GM12892 (cell line): ENCODE results near the gene LRP8.

Experiments used
- DNase-seq: peaks from one replicate; pipeline ENCODE4 v3.0.0; 2011; ENCODE audit not compliant: insufficient read length
- FAIRE-seq: peaks from 2 replicates; lab custom pipeline; 2011; peaks lifted over from hg19 to GRCh38; lab: Jason Lieb, UNC
- POLR2A ChIP-seq: IDR thresholded peaks from 2 replicates; pipeline ENCODE4 v1.6.1; 2011; ENCODE audit warnings: low read depth, low read length, control low read depth
- POLR2AphosphoS5 ChIP-seq: IDR thresholded peaks from 2 replicates; pipeline ENCODE4 v1.6.1; 2011; ENCODE audit warnings: low read depth, low read length, control low read depth
- TAF1 ChIP-seq: IDR thresholded peaks from 2 replicates; pipeline ENCODE4 v1.6.1; 2011; ENCODE audit warnings: low read depth, mild to moderate bottlenecking, control low read depth, low read length, borderline replicate concordance

LRP8 gene

GRCh38 chr1:53343831-53344668 is 16.2 kb upstream of the LRP8 start:
- FAIRE-seq (no peak), DNase-seq (no peak)
- no peak for TF ChIP-seq POLR2AphosphoS5
- TF ChIP-seq TAF1, result no peak
- no peak for TF ChIP-seq POLR2A

- TF ChIP-seq TAF1, result no peak
- no peak for TF ChIP-seq POLR2AphosphoS5
- no peak for TF ChIP-seq POLR2A
- FAIRE-seq, result no peak
- no peak for DNase-seq
These were observed 15.0 kb upstream of the LRP8 start for GRCh38 chr1:53342735-53343470.

GRCh38 chr1:53341961-53342707 is 14.3 kb upstream of the LRP8 start:
- FAIRE-seq (no peak), DNase-seq (no peak)

GRCh38 chr1:53341521-53341895 is 13.6 kb upstream of the LRP8 start:
- DNase-seq (no peak), FAIRE-seq (no peak)
- TF ChIP-seq POLR2A, result no peak
- no peak for TF ChIP-seq TAF1
- TF ChIP-seq POLR2AphosphoS5, result no peak

More at GRCh38 chr1:53341961-53342707, 14.3 kb upstream of the LRP8 start:
- TF ChIP-seq TAF1 (no peak), POLR2AphosphoS5 (no peak), POLR2A (no peak)

- FAIRE-seq (no peak), DNase-seq (no peak)
- no peak for TF ChIP-seq POLR2A
- TF ChIP-seq POLR2AphosphoS5, result no peak
- TF ChIP-seq TAF1, result no peak
These were observed 13.0 kb upstream of the LRP8 start for GRCh38 chr1:53340660-53341520.

- DNase-seq (no peak), FAIRE-seq (no peak)
- TF ChIP-seq POLR2AphosphoS5 (no peak), POLR2A (no peak), TAF1 (no peak)
These were observed 12.1 kb upstream of the LRP8 start for GRCh38 chr1:53339736-53340635.

- no peak for FAIRE-seq
- no peak for TF ChIP-seq POLR2AphosphoS5
- TF ChIP-seq TAF1, result no peak
These were observed 10.6 kb upstream of the LRP8 start for GRCh38 chr1:53338423-53338822.

GRCh38 chr1:53337499-53337898 is 9.6 kb upstream of the LRP8 start:
- TF ChIP-seq POLR2A (no peak), POLR2AphosphoS5 (no peak), TAF1 (no peak)
- DNase-seq, result no peak
- no peak for FAIRE-seq

More at GRCh38 chr1:53338423-53338822, 10.6 kb upstream of the LRP8 start:
- no peak for DNase-seq

GRCh38 chr1:53336146-53336545 is 8.3 kb upstream of the LRP8 start:
- FAIRE-seq, result no peak
- DNase-seq, result no peak
- TF ChIP-seq TAF1, result no peak
- no peak for TF ChIP-seq POLR2A
- TF ChIP-seq POLR2AphosphoS5, result no peak
